Measurements from ENCODE around the gene KIF1C. TPM values are rescaled to one million over a fixed set of nuclear protein-coding genes. Genes with fewer than 3 reads are reported as not detected.

The KIF1C gene
- polyA plus RNA-seq, 3 donors: 3.6 to 12.0 (median 3.9) TPM

DNA sequence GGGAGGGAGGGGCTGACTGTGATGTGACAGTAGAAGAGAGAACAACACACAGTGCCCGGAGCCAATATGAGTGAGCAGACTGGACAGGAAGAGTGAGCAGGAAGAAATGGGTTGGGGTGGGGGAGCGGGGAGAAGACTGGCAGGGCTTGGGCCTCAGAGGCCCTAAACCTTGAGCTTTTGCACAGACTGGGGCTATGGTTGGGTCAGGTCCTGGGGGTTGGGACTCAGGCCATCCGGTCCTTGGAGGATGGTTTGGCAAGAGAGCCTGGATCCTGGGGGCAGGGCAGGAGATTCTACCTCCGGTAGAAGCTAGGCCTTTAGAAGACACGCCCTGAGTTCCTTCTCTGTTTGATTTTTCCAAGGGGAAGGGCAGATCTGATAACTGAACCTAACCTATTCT, 11.3 kb upstream of the KIF1C start:
- peak overlapping the region; percentile 81 to 97 (median 96) for H3K27ac Mint-ChIP-seq
- peak overlapping the region; percentile 92 to 96 for H3K4me3 Mint-ChIP-seq
- Histone ChIP-seq H3K27ac (ENCODE audit: low read depth in 1 of 2, low read length in 2 of 2) (peak overlapping the region; percentile 77 to 95), H2AFZ (ENCODE audit: insufficient read depth, low read depth, low read length, poor library complexity, severe bottlenecking) (peak overlapping the region; percentile 94), H4K20me1 (ENCODE audit: insufficient read depth, low read length) (peaks cover 6% of the 10 kb centered on the region), H3K9me3 (replicated peaks in 1 of 2; ENCODE audit: control insufficient read depth in 1 of 2, insufficient read depth in 1 of 2, low read length in 2 of 2) (no peaks in the 10 kb centered on the region), H3K4me2 (replicated peaks; ENCODE audit: extremely low read depth, low read length, poor library complexity, severe bottlenecking) (peak overlapping the region; percentile 98), H3K4me3 (replicated peaks in 1 of 3; ENCODE audit: low read depth in 2 of 3, low read length in 3 of 3) (peak overlapping the region; percentile 78 to 99 (median 81)), H3K4me1 (ENCODE audit: control insufficient read depth in 1 of 2, insufficient read depth in 2 of 2, low read length in 2 of 2) (peaks cover 43 to 52% of the 10 kb centered on the region in 2 donors), H3K79me2 (ENCODE audit: insufficient read depth, low read length) (peaks cover 34% of the 10 kb centered on the region), H3K27me3 (ENCODE audit: control insufficient read depth in 2 of 2, insufficient read depth in 2 of 2, low read length in 2 of 2) (no peaks in the 10 kb centered on the region), H3K36me3 (replicated peaks in 1 of 2; ENCODE audit: control insufficient read depth in 1 of 2, insufficient read depth in 2 of 2, low read length in 2 of 2) (peaks cover 10 to 36% of the 10 kb centered on the region in 2 donors), H3K9ac (ENCODE audit: insufficient read depth, low read length, poor library complexity, severe bottlenecking) (peak overlapping the region; percentile 91)
- H3K4me1 Mint-ChIP-seq: peaks cover 55% of the 10 kb centered on the region
- TF ChIP-seq, protein P1, sequence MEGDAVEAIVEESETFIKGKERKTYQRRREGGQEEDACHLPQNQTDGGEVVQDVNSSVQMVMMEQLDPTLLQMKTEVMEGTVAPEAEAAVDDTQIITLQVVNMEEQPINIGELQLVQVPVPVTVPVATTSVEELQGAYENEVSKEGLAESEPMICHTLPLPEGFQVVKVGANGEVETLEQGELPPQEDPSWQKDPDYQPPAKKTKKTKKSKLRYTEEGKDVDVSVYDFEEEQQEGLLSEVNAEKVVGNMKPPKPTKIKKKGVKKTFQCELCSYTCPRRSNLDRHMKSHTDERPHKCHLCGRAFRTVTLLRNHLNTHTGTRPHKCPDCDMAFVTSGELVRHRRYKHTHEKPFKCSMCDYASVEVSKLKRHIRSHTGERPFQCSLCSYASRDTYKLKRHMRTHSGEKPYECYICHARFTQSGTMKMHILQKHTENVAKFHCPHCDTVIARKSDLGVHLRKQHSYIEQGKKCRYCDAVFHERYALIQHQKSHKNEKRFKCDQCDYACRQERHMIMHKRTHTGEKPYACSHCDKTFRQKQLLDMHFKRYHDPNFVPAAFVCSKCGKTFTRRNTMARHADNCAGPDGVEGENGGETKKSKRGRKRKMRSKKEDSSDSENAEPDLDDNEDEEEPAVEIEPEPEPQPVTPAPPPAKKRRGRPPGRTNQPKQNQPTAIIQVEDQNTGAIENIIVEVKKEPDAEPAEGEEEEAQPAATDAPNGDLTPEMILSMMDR (IDR thresholded peaks at IDR 0.05): no peak
- peaks cover 0 to 1% (median 0%) of the 10 kb centered on the region in 3 donors for H3K27me3 Mint-ChIP-seq (ENCODE audit: low read depth in 3 of 3)
- intact Hi-C loops (cut with micrococcal nuclease): loop anchor here (5.0 kb wide), 2 partner anchors 34 to 79 kb away; partner anchors contain the start of gene ENO3 (in 1 of the 2)
- H3K36me3 Mint-ChIP-seq: peaks cover 35 to 46% of the 10 kb centered on the region in 2 donors
- 33% methylated on average over 3 of the region's 5 CpGs for WGBS (ENCODE audit: insufficient coverage)
- H3K9me3 Mint-ChIP-seq: peaks cover 0 to 2% (median 0%) of the 10 kb centered on the region in 7 donors
- peak in 2 of 3 donors; percentile 39 to 67 for DNase-seq

DNA sequence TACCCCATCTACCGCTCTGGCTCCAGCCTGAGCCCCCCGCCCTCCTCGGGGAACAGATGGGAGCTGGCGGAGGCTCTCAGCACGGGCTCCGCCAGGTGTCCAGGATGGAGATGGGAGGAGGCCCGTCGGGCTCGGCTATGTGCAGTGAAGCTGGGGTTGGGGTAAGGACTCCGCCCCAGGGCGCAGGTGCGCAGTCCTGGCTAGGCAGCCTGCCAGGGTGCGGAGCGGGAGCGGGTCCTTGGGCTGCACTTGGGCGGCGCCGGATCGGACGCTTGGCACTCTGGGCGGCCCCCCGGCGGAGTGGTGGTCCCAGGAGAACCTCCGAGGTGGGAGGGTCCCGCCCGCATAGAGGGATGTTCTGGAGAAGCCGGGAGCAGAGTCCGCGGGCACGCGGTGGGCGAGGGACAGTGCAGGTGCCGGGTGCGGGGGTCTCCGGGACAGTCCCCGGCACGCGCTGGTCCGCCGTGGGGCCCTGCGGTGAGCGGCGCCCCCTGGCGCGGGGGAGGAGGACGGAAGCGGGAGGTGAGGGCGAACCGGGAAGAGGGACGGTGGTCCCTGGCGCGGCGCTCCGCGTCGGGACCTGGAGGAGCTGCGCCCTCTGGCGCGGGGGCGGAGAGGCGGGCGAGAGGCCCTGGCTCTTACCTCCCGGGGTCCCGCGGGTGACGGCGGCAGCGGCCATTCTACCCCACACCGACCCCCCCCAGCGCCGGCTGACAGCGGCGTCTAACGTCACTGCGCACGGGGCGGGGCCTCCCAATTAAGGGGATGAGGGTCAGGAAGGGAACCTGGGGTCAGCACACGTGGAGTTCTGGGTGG, 10.6 kb upstream of the KIF1C start, which contains the start of gene CAMTA2:
Gene CAMTA2, minus strand, starts transcription at position 725 of the 816 bp plus-strand sequence. CDS start 1,453 bp downstream, outside the sequence.
- peak within 1 kb of the TSS; percentile 94 for H2AFZ ChIP-seq (ENCODE audit: insufficient read depth, low read depth, low read length, poor library complexity, severe bottlenecking)
- no peaks in the 10 kb centered on the region for H3K9me3 ChIP-seq (replicated peaks in 1 of 2; ENCODE audit: control insufficient read depth in 1 of 2, insufficient read depth in 1 of 2, low read length in 2 of 2)
- under 1% methylated on average over 68 of the region's 78 CpGs for WGBS (ENCODE audit: insufficient coverage)
- intact Hi-C loops (cut with micrococcal nuclease): loop anchor here (5.0 kb wide), 2 partner anchors 35 to 80 kb away; partner anchors contain the start of gene ENO3 (in 1 of the 2)
- H3K9ac ChIP-seq (ENCODE audit: insufficient read depth, low read length, poor library complexity, severe bottlenecking): peak within 1 kb of the TSS; percentile 91
- Mint-ChIP-seq H3K27me3 (ENCODE audit: low read depth in 3 of 3) (peaks cover 0 to 1% (median 0%) of the 10 kb centered on the region in 3 donors), H3K9me3 (peaks cover 0 to 2% (median 0%) of the 10 kb centered on the region in 7 donors), H3K4me3 (peak within 1 kb of the TSS; percentile 92 to 96), H3K36me3 (peaks cover 31 to 38% of the 10 kb centered on the region in 2 donors), H3K27ac (peak within 1 kb of the TSS; percentile 84 to 97 (median 96)), H3K4me1 (peaks cover 47% of the 10 kb centered on the region)
- peaks cover 35 to 45% of the 10 kb centered on the region in 2 donors for H3K4me1 ChIP-seq (ENCODE audit: control insufficient read depth in 1 of 2, insufficient read depth in 2 of 2, low read length in 2 of 2)
- H3K36me3 ChIP-seq (replicated peaks in 1 of 2; ENCODE audit: control insufficient read depth in 1 of 2, insufficient read depth in 2 of 2, low read length in 2 of 2): peaks cover 10 to 28% of the 10 kb centered on the region in 2 donors
- peak within 1 kb of the TSS; percentile 77 to 95 for H3K27ac ChIP-seq (ENCODE audit: low read depth in 1 of 2, low read length in 2 of 2)
- peak within 1 kb of the TSS; percentile 98 for H3K4me2 ChIP-seq (replicated peaks; ENCODE audit: extremely low read depth, low read length, poor library complexity, severe bottlenecking)
- H4K20me1 ChIP-seq (ENCODE audit: insufficient read depth, low read length): peaks cover 4% of the 10 kb centered on the region
- TF ChIP-seq, protein P1 (IDR thresholded peaks at IDR 0.05): peak; percentile 93
- H3K27me3 ChIP-seq (ENCODE audit: control insufficient read depth in 2 of 2, insufficient read depth in 2 of 2, low read length in 2 of 2): no peaks in the 10 kb centered on the region
- peaks cover 33% of the 10 kb centered on the region for H3K79me2 ChIP-seq (ENCODE audit: insufficient read depth, low read length)
- peak; percentile 78 to 82 (median 82) for DNase-seq
- H3K4me3 ChIP-seq (replicated peaks in 1 of 3; ENCODE audit: low read depth in 2 of 3, low read length in 3 of 3): peak within 1 kb of the TSS; percentile 78 to 99 (median 81)
